HCT116 (cell line): ENCODE data around the gene NMB. TPM values are rescaled to one million over a fixed set of nuclear protein-coding genes. Genes with fewer than 3 reads are reported as not detected.

Experiments used
- ATAC-seq: fragments of 200-7000 bp; cut with Tn5 transposase; 2 replicates; pipeline ENCODE4 v1.9.1; 2020; ENCODE audit warnings: mild to moderate bottlenecking, moderate library complexity
- BruUV-seq: library from RNA; stranded (reverse); fragments of 400-500 nt; replicated peaks from 2 replicates; lab custom pipeline; 2021; lab: Mats Ljungman, UMichigan
- CTCF ChIA-PET: fragments of 300-600 bp; sonication (Branson Sonifier 250); formaldehyde crosslinking; loops from one replicate; lab custom pipeline; 2021; ENCODE audit warnings: antibody characterized with exemption; lab: Charles Lee
- POLR2A ChIA-PET: fragments of 300-600, 350-600 bp; sonication (Branson Sonifier 250); formaldehyde crosslinking; loops from one replicate; lab custom pipeline; 2021; ENCODE audit warnings: antibody characterized with exemption; lab: Charles Lee
- RAD21 ChIA-PET, 2 experiments: fragments of 300-600 bp; sonication (Branson Sonifier 250); formaldehyde crosslinking; loops; one replicate each; lab custom pipeline; 2023; ENCODE audit warnings: low total read pairs in 2 of 2; ENCODE audit not compliant: uncharacterized antibody in 2 of 2, unreplicated experiment in 2 of 2, low non-redundant PET in 1 of 2; lab: Charles Lee
- DNase-seq: peaks from one replicate; pipeline ENCODE4 v3.0.0-alpha.2; 2010; ENCODE audit warnings: low read depth, low spot score
- H2AFZ ChIP-seq: fragments of 200-600 bp; shearing (Covaris generic), sonication (generic); 2 replicates; pipeline ENCODE4 v1.6.1; 2017; ENCODE audit warnings: low read depth, mixed run types, mixed read lengths, antibody characterized with exemption, low read length; ENCODE audit not compliant: poor library complexity, severe bottlenecking
- H3K27ac ChIP-seq: 2 replicates; pipeline ENCODE4 v1.5.1; 2012; ENCODE audit warnings: low read depth, low read length
- H3K27me3 ChIP-seq: fragments of 200-600 bp; sonication (generic); 2 replicates; pipeline ENCODE4 v1.6.1; 2016; ENCODE audit warnings: mixed run types, low read length, mixed read lengths; ENCODE audit not compliant: insufficient read depth
- H3K36me3 ChIP-seq, 2 experiments: fragments of 200-500 bp in 1 of 2; fragments of 200-600 bp in 1 of 2; sonication (Bioruptor generic) in 1 of 2; sonication (generic) in 1 of 2; 2 replicates each; pipeline versions ENCODE4 v1.5.1 to v1.6.1; 2014 to 2016; ENCODE audit warnings: low read length in 2 of 2, inconsistent platforms in 1 of 2, mixed read lengths in 1 of 2, mixed run types in 1 of 2; ENCODE audit not compliant: insufficient read depth in 2 of 2, control insufficient read depth in 1 of 2
- H3K4me1 ChIP-seq, 2 experiments: fragments of 200-600 bp in 1 of 2; sonication (generic) in 1 of 2; 2 replicates each; pipeline versions ENCODE4 v1.5.1 to v1.6.1; 2012 to 2017; ENCODE audit warnings: low read length in 2 of 2, inconsistent platforms in 1 of 2, mild to moderate bottlenecking in 1 of 2, mixed read lengths in 1 of 2, mixed run types in 1 of 2, moderate library complexity in 1 of 2; ENCODE audit not compliant: insufficient read depth in 2 of 2, control insufficient read depth in 1 of 2
- H3K4me2 ChIP-seq: fragments of 200-600 bp; sonication (generic); 2 replicates; pipeline ENCODE4 v1.6.1; 2017; ENCODE audit warnings: mixed run types, low read length, mixed read lengths
- H3K4me3 ChIP-seq, 2 experiments: fragments of 200-600 bp in 1 of 2; sonication (generic) in 1 of 2; replicated peaks in 1 of 2; 2 replicates each; pipeline ENCODE4 v1.5.1; 2011 to 2016; ENCODE audit warnings: low read length in 2 of 2, control low read depth in 1 of 2, low read depth in 1 of 2, mild to moderate bottlenecking in 1 of 2, mixed read lengths in 1 of 2, mixed run types in 1 of 2
- H3K79me2 ChIP-seq: fragments of 200-600 bp; sonication (generic); 2 replicates; pipeline ENCODE4 v1.6.1; 2017; ENCODE audit warnings: mild to moderate bottlenecking, mixed run types, low read length, moderate library complexity, mixed read lengths; ENCODE audit not compliant: insufficient read depth
- H3K9ac ChIP-seq: fragments of 200-600 bp; sonication (generic); 2 replicates; pipeline ENCODE4 v1.6.1; 2016; ENCODE audit warnings: low read length, mixed read lengths
- H3K9me2 ChIP-seq: fragments of 200-600 bp; sonication (generic), shearing (Covaris generic); 2 replicates; pipeline ENCODE4 v1.6.1; 2017; ENCODE audit warnings: mixed run types, mild to moderate bottlenecking, moderate library complexity; ENCODE audit not compliant: insufficient read depth
- H3K9me3 ChIP-seq, 2 experiments: fragments of 200-500 bp in 1 of 2; fragments of 200-600 bp in 1 of 2; sonication (Bioruptor generic) in 1 of 2; sonication (generic) in 1 of 2; 2 replicates each; pipeline ENCODE4 v1.6.1; 2014 to 2017; ENCODE audit warnings: low read length in 2 of 2, mixed read lengths in 2 of 2, inconsistent platforms in 1 of 2, low read depth in 1 of 2, mild to moderate bottlenecking in 1 of 2, mixed run types in 1 of 2, moderate library complexity in 1 of 2; ENCODE audit not compliant: control insufficient read depth in 1 of 2, insufficient read depth in 1 of 2
- H4K20me1 ChIP-seq: fragments of 200-600 bp; sonication (generic), shearing (Covaris generic); 2 replicates; pipeline ENCODE4 v1.6.1; 2017; ENCODE audit warnings: mixed run types, mild to moderate bottlenecking, moderate library complexity; ENCODE audit not compliant: insufficient read depth
- CBX3 ChIP-seq: IDR thresholded peaks from 2 replicates; pipeline ENCODE4 v1.6.1; 2012; ENCODE audit warnings: low read depth
- CEBPB ChIP-seq: IDR thresholded peaks from 2 replicates; pipeline ENCODE4 v1.6.1; 2012; ENCODE audit warnings: low read depth
- CTCF ChIP-seq, 3 experiments: fragments of 200-600 bp in 1 of 3; sonication (generic) in 1 of 3; IDR thresholded peaks in 2 of 3; conservative IDR thresholded peaks in 1 of 3; 2 replicates each; pipeline ENCODE4 v1.5.1; 2012 to 2017; ENCODE audit warnings: low read depth in 2 of 3, low read length in 2 of 3, antibody characterized with exemption in 1 of 3, borderline replicate concordance in 1 of 3, control low read depth in 1 of 3, mild to moderate bottlenecking in 1 of 3, mixed read lengths in 1 of 3, mixed run types in 1 of 3, moderate library complexity in 1 of 3; ENCODE audit not compliant: insufficient read depth in 1 of 3
- ELF1 ChIP-seq: IDR thresholded peaks from 2 replicates; pipeline ENCODE4 v1.6.1; 2012; ENCODE audit warnings: low read depth, borderline replicate concordance
- EZH2 ChIP-seq: fragments of 200-600 bp; sonication (generic); IDR thresholded peaks from 2 replicates; pipeline ENCODE4 v1.6.1; 2017; ENCODE audit warnings: antibody characterized with exemption, mixed run types
- FOSL1 ChIP-seq: IDR thresholded peaks from 2 replicates; pipeline ENCODE4 v1.6.1; 2012; ENCODE audit warnings: low read depth
- JUND ChIP-seq: IDR thresholded peaks from 2 replicates; pipeline ENCODE4 v1.6.1; 2012
- SIN3A ChIP-seq: IDR thresholded peaks from 2 replicates; pipeline ENCODE4 v1.6.1; 2012; ENCODE audit warnings: low read depth
- SRF ChIP-seq: IDR thresholded peaks from 2 replicates; pipeline ENCODE4 v1.6.1; 2012; ENCODE audit warnings: low read depth
- ZBTB33 ChIP-seq: IDR thresholded peaks from 2 replicates; pipeline ENCODE4 v1.6.1; 2011; ENCODE audit warnings: mild to moderate bottlenecking, low read length, moderate library complexity; ENCODE audit not compliant: insufficient replicate concordance; ENCODE audit errors: extremely low read depth
- intact Hi-C: fragments of 100-400 bp; cut with micrococcal nuclease; formaldehyde crosslinking; loops from 2 replicates; pipeline ENCODE4 v1.10.0; 2022
- total RNA-seq: library from RNA; stranded (reverse); gene quantifications from one replicate; pipeline ENCODE4 v1.2.1, GENCODE V29; 2021; ENCODE audit not compliant: unreplicated experiment

The NMB gene
- total RNA-seq, 1 experiment from 2014 or later = 9.8 TPM

- H3K4me1 ChIP-seq = peaks cover 8 to 23% of the 10 kb centered on the region in 2 experiments; a peak in 3 of 4 replicates
- H4K20me1 ChIP-seq = no peaks in the 10 kb centered on the region
- H3K36me3 ChIP-seq = no peaks in the 10 kb centered on the region
- no peak overlapping the region for H3K4me3 ChIP-seq
- no peak overlapping the region for H2AFZ ChIP-seq
- ChIA-PET CTCF (interaction anchor here (1.3 kb wide), 1 partner anchor 30 kb away, joined by 3 read pairs; no protein-coding TSS in a partner anchor), POLR2A (no interaction called here), RAD21 (no interaction called here)
- H3K9me3 ChIP-seq = no peaks in the 10 kb centered on the region
- intact Hi-C loops = no loop called here
- no peaks in the 10 kb centered on the region for H3K9me2 ChIP-seq
- no TSS peak for BruUV-seq
- no peak for ATAC-seq
- H3K27ac ChIP-seq = no peak overlapping the region
- no peak for DNase-seq
- TF ChIP-seq ELF1 = no peak
- no peak for TF ChIP-seq FOSL1
- no peak overlapping the region for H3K9ac ChIP-seq
- H3K4me2 ChIP-seq = no peak overlapping the region
- peaks cover 12% of the 10 kb centered on the region; the same call in 1 of the 2 replicates for H3K79me2 ChIP-seq
- no peaks in the 10 kb centered on the region for H3K27me3 ChIP-seq
Observed at GRCh38 chr15:84629033-84629432, 29.0 kb downstream of the NMB start.

- CTCF ChIA-PET = no interaction called here
Observed at GRCh38 chr15:84625123-84625522, 32.9 kb downstream of the NMB start.

More at GRCh38 chr15:84625123-84625522, 32.9 kb downstream of the NMB start:
- Histone ChIP-seq H3K4me1 (peaks cover 0 to 2% of the 10 kb centered on the region in 2 experiments; a peak in 1 of 4 replicates), H3K27ac (no peak overlapping the region), H3K27me3 (no peaks in the 10 kb centered on the region), H4K20me1 (no peaks in the 10 kb centered on the region), H2AFZ (no peak overlapping the region), H3K79me2 (no peaks in the 10 kb centered on the region), H3K9ac (no peak overlapping the region), H3K36me3 (peaks cover 8 to 18% of the 10 kb centered on the region in 2 experiments; a peak in 3 of 4 replicates), H3K4me3 (no peak overlapping the region), H3K9me3 (peaks cover 18 to 20% of the 10 kb centered on the region in 2 experiments; a peak in 3 of 4 replicates), H3K9me2 (no peaks in the 10 kb centered on the region), H3K4me2 (no peak overlapping the region)
- RAD21 ChIA-PET = no interaction called here
- no peak for TF ChIP-seq ZBTB33
- no peak for TF ChIP-seq FOSL1
- TF ChIP-seq CEBPB = no peak
- no peak for TF ChIP-seq SIN3A
- no peak for TF ChIP-seq EZH2
- no peak for TF ChIP-seq SRF
- no peak for TF ChIP-seq JUND
- TF ChIP-seq CBX3 = no peak
- TF ChIP-seq ELF1 = no peak
- no peak for TF ChIP-seq CTCF (IDR thresholded peaks at IDR 0.05 in 2 of 3, conservative IDR thresholded peaks at IDR 0.05 in 1 of 3; ENCODE audit: borderline replicate concordance in 1 of 3, insufficient read depth in 1 of 3, low read depth in 2 of 3, low read length in 2 of 3)
- no TSS peak for BruUV-seq
- POLR2A ChIA-PET = no interaction called here
- intact Hi-C loops = no loop called here
- no peak for DNase-seq
- no peak for ATAC-seq
